ENCODE data around the gene FBN1.

Gene FBN1

GRCh38 chr15:48560321-48561051 lies 85.0 kb downstream of the FBN1 start:
- Histone ChIP-seq H3K9ac (no peak overlapping the region), H3K4me1 (no peaks in the 10 kb centered on the region), H3K27me3 (no peaks in the 10 kb centered on the region), H3K4me3 (no peak overlapping the region), H4K20me1 (no peaks in the 10 kb centered on the region), H3K9me3 (no peaks in the 10 kb centered on the region), H3K4me2 (no peak overlapping the region), H3K27ac (no peak overlapping the region), H3K36me3 (no peaks in the 10 kb centered on the region)
- no peak for TF ChIP-seq Cebpa-rat (IDR thresholded peaks at IDR 0.05)

DNA sequence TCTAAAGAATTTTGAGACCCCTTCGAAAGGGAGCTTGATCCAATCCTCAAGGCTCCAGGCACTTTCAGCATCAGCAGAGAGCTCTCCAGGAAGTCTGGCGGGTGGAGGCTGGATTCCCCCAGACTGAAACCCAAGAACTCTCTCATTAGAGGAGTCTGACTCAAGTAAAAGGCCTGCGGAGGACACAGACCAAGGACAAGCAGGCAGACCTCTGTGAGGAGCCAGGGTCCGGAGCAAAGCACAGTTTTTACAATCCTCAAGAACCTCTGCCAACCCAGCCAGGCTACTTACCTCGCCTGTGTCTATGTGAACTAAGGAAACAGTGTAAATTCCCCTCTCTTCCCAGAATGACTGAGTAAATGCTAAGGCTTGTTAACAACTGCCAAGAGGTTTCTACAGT lies 86.2 kb downstream of the FBN1 start:
- no peak overlapping the region for H3K9ac ChIP-seq
- no peaks in the 10 kb centered on the region for H3K27me3 ChIP-seq
- no peaks in the 10 kb centered on the region for H4K20me1 ChIP-seq
- no peaks in the 10 kb centered on the region for H3K9me3 ChIP-seq
- H3K36me3 ChIP-seq, result no peaks in the 10 kb centered on the region
- H3K4me1 ChIP-seq, result no peaks in the 10 kb centered on the region
- no peak overlapping the region for H3K4me3 ChIP-seq
- no peak overlapping the region for H3K27ac ChIP-seq
- no peak overlapping the region for H3K4me2 ChIP-seq
- TF ChIP-seq Cebpa-rat (IDR thresholded peaks at IDR 0.05), result no peak

DNA sequence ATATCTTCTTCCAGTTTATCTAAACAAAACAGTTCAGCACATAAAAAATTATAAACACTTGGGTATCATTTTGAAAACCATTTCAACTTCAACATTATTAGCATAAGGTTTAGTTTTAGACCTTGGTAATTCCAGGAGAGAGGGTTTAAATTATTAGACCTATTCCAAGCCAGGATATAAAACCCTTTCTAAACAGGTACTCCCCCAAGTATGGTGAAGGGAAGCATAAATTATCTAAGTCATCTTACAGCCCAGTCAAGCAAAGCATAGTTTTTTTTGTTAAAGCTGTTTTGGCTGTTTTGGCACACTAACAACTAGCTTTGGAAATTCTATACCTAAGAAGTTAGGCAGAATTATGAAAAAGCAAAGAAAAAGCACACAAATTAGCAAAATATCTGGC lies 87.3 kb downstream of the FBN1 start:
- Histone ChIP-seq H3K4me1 (no peaks in the 10 kb centered on the region), H3K36me3 (no peaks in the 10 kb centered on the region), H3K27ac (no peak overlapping the region), H3K27me3 (no peaks in the 10 kb centered on the region), H4K20me1 (no peaks in the 10 kb centered on the region), H3K9me3 (no peaks in the 10 kb centered on the region), H3K4me2 (no peak overlapping the region), H3K9ac (no peak overlapping the region), H3K4me3 (no peak overlapping the region)
- no peak for TF ChIP-seq Cebpa-rat (IDR thresholded peaks at IDR 0.05)

GRCh38 chr15:48557335-48557734 lies 88.2 kb downstream of the FBN1 start:
- H3K27ac ChIP-seq, result no peak overlapping the region
- no peaks in the 10 kb centered on the region for H4K20me1 ChIP-seq
- H3K4me1 ChIP-seq, result no peaks in the 10 kb centered on the region
- TF ChIP-seq Cebpa-rat (IDR thresholded peaks at IDR 0.05), result no peak
- H3K27me3 ChIP-seq, result no peaks in the 10 kb centered on the region
- no peaks in the 10 kb centered on the region for H3K9me3 ChIP-seq
- no peak overlapping the region for H3K4me3 ChIP-seq
- H3K36me3 ChIP-seq, result no peaks in the 10 kb centered on the region
- no peak overlapping the region for H3K9ac ChIP-seq
- H3K4me2 ChIP-seq, result no peak overlapping the region

- no peaks in the 10 kb centered on the region for H3K9me3 ChIP-seq
- no peaks in the 10 kb centered on the region for H3K4me1 ChIP-seq
- H3K4me3 ChIP-seq, result no peak overlapping the region
- no peak overlapping the region for H3K27ac ChIP-seq
- no peaks in the 10 kb centered on the region for H3K27me3 ChIP-seq
- H3K9ac ChIP-seq, result no peak overlapping the region
- H3K4me2 ChIP-seq, result no peak overlapping the region
- no peaks in the 10 kb centered on the region for H3K36me3 ChIP-seq
- no peak for TF ChIP-seq Cebpa-rat (IDR thresholded peaks at IDR 0.05)
- no peaks in the 10 kb centered on the region for H4K20me1 ChIP-seq
Measured at GRCh38 chr15:48556159-48556897, 89.2 kb downstream of the FBN1 start.

GRCh38 chr15:48555241-48555881 lies 90.1 kb downstream of the FBN1 start:
- TF ChIP-seq Cebpa-rat (IDR thresholded peaks at IDR 0.05), result no peak
- no peak overlapping the region for H3K4me2 ChIP-seq
- no peak overlapping the region for H3K4me3 ChIP-seq
- H3K4me1 ChIP-seq, result no peaks in the 10 kb centered on the region
- H3K9ac ChIP-seq, result no peak overlapping the region
- no peaks in the 10 kb centered on the region for H3K27me3 ChIP-seq
- no peaks in the 10 kb centered on the region for H3K9me3 ChIP-seq
- no peaks in the 10 kb centered on the region for H4K20me1 ChIP-seq
- H3K27ac ChIP-seq, result no peak overlapping the region
- H3K36me3 ChIP-seq, result no peaks in the 10 kb centered on the region

DNA sequence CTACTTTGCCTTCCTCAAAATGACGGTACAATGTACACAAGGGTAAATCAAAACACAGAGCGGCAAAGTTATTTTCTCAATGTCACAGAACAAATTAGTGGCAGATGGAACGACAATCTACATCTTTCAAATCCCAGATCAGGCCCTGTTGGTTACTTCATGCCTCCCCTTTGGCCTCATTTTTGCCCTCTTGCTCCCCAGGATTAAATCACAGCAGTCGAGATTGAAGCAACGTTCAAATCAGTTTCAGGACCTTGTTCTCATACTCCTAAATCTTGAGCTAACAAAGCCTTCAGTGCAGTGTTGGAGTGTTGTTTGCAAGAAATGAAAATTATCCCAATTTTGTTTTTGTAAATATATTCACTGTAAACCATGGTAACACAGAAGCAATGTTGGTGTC lies 91.4 kb downstream of the FBN1 start:
- no peak overlapping the region for H3K4me2 ChIP-seq
- H3K9me3 ChIP-seq, result no peaks in the 10 kb centered on the region
- H3K4me3 ChIP-seq, result no peak overlapping the region
- no peaks in the 10 kb centered on the region for H3K27me3 ChIP-seq
- TF ChIP-seq Cebpa-rat (IDR thresholded peaks at IDR 0.05), result no peak
- no peaks in the 10 kb centered on the region for H3K36me3 ChIP-seq
- no peaks in the 10 kb centered on the region for H3K4me1 ChIP-seq
- H3K9ac ChIP-seq, result no peak overlapping the region
- no peak overlapping the region for H3K27ac ChIP-seq
- H4K20me1 ChIP-seq, result no peaks in the 10 kb centered on the region

DNA sequence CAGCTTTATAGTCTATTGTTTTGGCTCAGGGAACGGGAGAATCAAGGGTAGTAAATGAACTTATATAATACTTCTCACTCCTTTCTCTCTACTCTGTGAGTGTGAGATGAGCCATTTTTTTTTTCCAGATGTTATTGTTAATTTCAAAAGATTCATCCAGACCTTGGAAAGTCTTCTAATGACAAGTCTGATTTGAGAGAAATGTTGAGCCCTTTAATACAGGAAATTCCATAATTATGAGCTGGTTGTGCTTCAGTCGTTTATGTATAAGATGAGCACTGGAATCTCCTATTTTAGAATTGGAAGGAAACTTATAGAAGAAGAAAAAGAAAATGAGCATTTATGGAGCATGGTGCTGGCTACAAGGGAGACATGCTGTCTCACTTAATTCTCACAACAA lies 92.0 kb downstream of the FBN1 start:
- Histone ChIP-seq H3K9ac (no peak overlapping the region), H3K27ac (no peak overlapping the region), H3K36me3 (no peaks in the 10 kb centered on the region), H3K4me3 (no peak overlapping the region), H3K9me3 (no peaks in the 10 kb centered on the region), H3K4me1 (no peaks in the 10 kb centered on the region), H3K27me3 (no peaks in the 10 kb centered on the region), H4K20me1 (no peaks in the 10 kb centered on the region), H3K4me2 (no peak overlapping the region)
- TF ChIP-seq Cebpa-rat (IDR thresholded peaks at IDR 0.05), result no peak

DNA sequence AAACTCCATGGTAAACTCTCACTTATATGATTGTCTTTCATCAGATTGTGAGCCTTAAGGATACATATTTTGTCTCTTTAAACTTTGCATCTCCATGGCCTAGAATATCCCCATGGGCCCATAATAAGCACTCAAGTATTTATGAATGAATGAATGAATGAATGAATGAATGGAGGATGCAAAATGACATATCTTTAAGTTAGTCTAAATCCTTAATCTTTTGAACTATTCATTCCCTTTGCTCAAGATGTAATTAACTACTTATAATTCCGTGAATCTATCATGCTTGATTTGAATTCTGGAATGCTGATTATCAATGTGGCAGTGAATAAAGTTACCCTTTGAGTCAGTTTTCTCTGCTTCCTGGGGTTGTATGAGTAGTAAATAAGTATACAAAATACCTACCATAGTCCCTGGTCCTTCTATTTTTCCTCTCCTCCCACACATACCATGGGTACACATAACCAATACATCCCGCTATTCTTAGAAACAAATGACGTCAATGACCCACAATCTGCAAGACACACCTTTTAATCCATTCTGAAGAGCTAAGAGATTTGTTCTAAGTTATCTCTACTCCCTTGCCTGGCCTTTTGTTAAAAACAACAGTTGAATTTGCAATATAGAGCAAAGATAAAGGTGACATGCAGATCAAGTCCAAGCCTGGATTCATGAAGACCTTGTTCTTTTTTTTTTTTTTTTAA lies 94.5 kb downstream of the FBN1 start:
- Histone ChIP-seq H3K9ac (no peak overlapping the region), H3K9me3 (no peaks in the 10 kb centered on the region), H3K36me3 (no peaks in the 10 kb centered on the region), H3K27ac (no peak overlapping the region), H3K4me3 (no peak overlapping the region), H3K4me2 (no peak overlapping the region), H3K27me3 (no peaks in the 10 kb centered on the region), H3K4me1 (no peaks in the 10 kb centered on the region), H4K20me1 (no peaks in the 10 kb centered on the region)
- TF ChIP-seq Cebpa-rat (IDR thresholded peaks at IDR 0.05), result no peak

DNA sequence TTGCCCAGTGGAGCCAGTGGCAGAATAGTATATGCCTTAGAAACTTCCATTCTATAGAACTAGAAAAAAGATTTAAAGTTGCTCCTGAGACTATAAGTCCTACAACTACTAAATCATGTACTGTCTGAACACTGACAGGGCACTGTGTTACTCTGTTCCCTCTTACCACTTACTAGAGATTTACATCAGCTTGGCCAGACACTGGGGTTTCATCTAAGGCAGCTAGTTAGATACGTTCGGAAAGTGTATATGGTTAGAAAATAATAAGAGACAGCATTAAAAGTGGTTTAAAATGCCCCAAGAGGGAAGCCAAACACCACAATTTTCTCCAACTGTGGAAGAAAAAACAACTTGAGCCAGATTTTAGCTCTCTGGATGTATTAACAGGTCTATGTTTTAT lies 97.1 kb downstream of the FBN1 start:
- Histone ChIP-seq H3K9ac (no peak overlapping the region), H3K27me3 (no peaks in the 10 kb centered on the region), H3K4me1 (no peaks in the 10 kb centered on the region), H4K20me1 (no peaks in the 10 kb centered on the region), H3K4me3 (no peak overlapping the region), H3K27ac (no peak overlapping the region), H3K4me2 (no peak overlapping the region), H3K36me3 (no peaks in the 10 kb centered on the region), H3K9me3 (no peaks in the 10 kb centered on the region)
- TF ChIP-seq Cebpa-rat (IDR thresholded peaks at IDR 0.05), result no peak

All from BLaER1 (cell line).